Measurements from ENCODE around the gene CPPED1.

Gene CPPED1

GRCh38 chr16:12764813-12765488, 38.7 kb downstream of the CPPED1 start:
- Histone ChIP-seq H3K9me3 (ENCODE audit: control insufficient read depth, insufficient read depth, low read length) (no peaks in the 10 kb centered on the region), H3K4me3 (ENCODE audit: low read depth, low read length) (no peak overlapping the region), H3K4me1 (ENCODE audit: control insufficient read depth, insufficient read depth, low read length) (no peaks in the 10 kb centered on the region), H3K27me3 (ENCODE audit: control insufficient read depth, insufficient read depth, low read length) (no peaks in the 10 kb centered on the region), H3K9ac (ENCODE audit: low read depth, low read length) (no peak overlapping the region), H3K36me3 (ENCODE audit: control insufficient read depth, insufficient read depth, low read length) (no peaks in the 10 kb centered on the region)

- H3K4me1 ChIP-seq (ENCODE audit: control insufficient read depth, insufficient read depth, low read length) = no peaks in the 10 kb centered on the region
- H3K27me3 ChIP-seq (ENCODE audit: control insufficient read depth, insufficient read depth, low read length) = no peaks in the 10 kb centered on the region
- H3K9me3 ChIP-seq (ENCODE audit: control insufficient read depth, insufficient read depth, low read length) = no peaks in the 10 kb centered on the region
- no peaks in the 10 kb centered on the region for H3K36me3 ChIP-seq (ENCODE audit: control insufficient read depth, insufficient read depth, low read length)
- no peak overlapping the region for H3K9ac ChIP-seq (ENCODE audit: low read depth, low read length)
- no peak overlapping the region for H3K4me3 ChIP-seq (ENCODE audit: low read depth, low read length)
Measured at GRCh38 chr16:12763517-12763916, 40.2 kb downstream of the CPPED1 start.

- no peak overlapping the region for H3K4me3 ChIP-seq (ENCODE audit: low read depth, low read length)
- H3K27me3 ChIP-seq (ENCODE audit: control insufficient read depth, insufficient read depth, low read length) = no peaks in the 10 kb centered on the region
- H3K9ac ChIP-seq (ENCODE audit: low read depth, low read length) = no peak overlapping the region
- H3K9me3 ChIP-seq (ENCODE audit: control insufficient read depth, insufficient read depth, low read length) = no peaks in the 10 kb centered on the region
- no peaks in the 10 kb centered on the region for H3K36me3 ChIP-seq (ENCODE audit: control insufficient read depth, insufficient read depth, low read length)
- H3K4me1 ChIP-seq (ENCODE audit: control insufficient read depth, insufficient read depth, low read length) = no peaks in the 10 kb centered on the region
Measured at GRCh38 chr16:12760819-12761611, 42.7 kb downstream of the CPPED1 start.

GRCh38 chr16:12758670-12759558, 44.8 kb downstream of the CPPED1 start:
- Histone ChIP-seq H3K4me1 (ENCODE audit: control insufficient read depth, insufficient read depth, low read length) (no peaks in the 10 kb centered on the region), H3K9ac (ENCODE audit: low read depth, low read length) (no peak overlapping the region), H3K36me3 (ENCODE audit: control insufficient read depth, insufficient read depth, low read length) (no peaks in the 10 kb centered on the region), H3K27me3 (ENCODE audit: control insufficient read depth, insufficient read depth, low read length) (no peaks in the 10 kb centered on the region), H3K9me3 (ENCODE audit: control insufficient read depth, insufficient read depth, low read length) (no peaks in the 10 kb centered on the region), H3K4me3 (ENCODE audit: low read depth, low read length) (no peak overlapping the region)

- Histone ChIP-seq H3K4me3 (ENCODE audit: low read depth, low read length) (no peak overlapping the region), H3K27me3 (ENCODE audit: control insufficient read depth, insufficient read depth, low read length) (no peaks in the 10 kb centered on the region), H3K4me1 (ENCODE audit: control insufficient read depth, insufficient read depth, low read length) (no peaks in the 10 kb centered on the region), H3K36me3 (ENCODE audit: control insufficient read depth, insufficient read depth, low read length) (no peaks in the 10 kb centered on the region), H3K9me3 (ENCODE audit: control insufficient read depth, insufficient read depth, low read length) (no peaks in the 10 kb centered on the region), H3K9ac (ENCODE audit: low read depth, low read length) (no peak overlapping the region)
Measured at GRCh38 chr16:12758031-12758669, 45.5 kb downstream of the CPPED1 start.

GRCh38 chr16:12757546-12757945, 46.1 kb downstream of the CPPED1 start:
- Histone ChIP-seq H3K9me3 (ENCODE audit: control insufficient read depth, insufficient read depth, low read length) (no peaks in the 10 kb centered on the region), H3K4me1 (ENCODE audit: control insufficient read depth, insufficient read depth, low read length) (no peaks in the 10 kb centered on the region), H3K27me3 (ENCODE audit: control insufficient read depth, insufficient read depth, low read length) (no peaks in the 10 kb centered on the region), H3K36me3 (ENCODE audit: control insufficient read depth, insufficient read depth, low read length) (no peaks in the 10 kb centered on the region), H3K4me3 (ENCODE audit: low read depth, low read length) (no peak overlapping the region), H3K9ac (ENCODE audit: low read depth, low read length) (no peak overlapping the region)

GRCh38 chr16:12754824-12755543, 48.7 kb downstream of the CPPED1 start:
- no peaks in the 10 kb centered on the region for H3K9me3 ChIP-seq (ENCODE audit: control insufficient read depth, insufficient read depth, low read length)
- no peaks in the 10 kb centered on the region for H3K27me3 ChIP-seq (ENCODE audit: control insufficient read depth, insufficient read depth, low read length)
- H3K4me3 ChIP-seq (ENCODE audit: low read depth, low read length) = no peak overlapping the region
- H3K4me1 ChIP-seq (ENCODE audit: control insufficient read depth, insufficient read depth, low read length) = no peaks in the 10 kb centered on the region
- H3K9ac ChIP-seq (ENCODE audit: low read depth, low read length) = no peak overlapping the region
- H3K36me3 ChIP-seq (ENCODE audit: control insufficient read depth, insufficient read depth, low read length) = no peaks in the 10 kb centered on the region

- Histone ChIP-seq H3K9ac (ENCODE audit: low read depth, low read length) (no peak overlapping the region), H3K4me1 (ENCODE audit: control insufficient read depth, insufficient read depth, low read length) (no peaks in the 10 kb centered on the region), H3K36me3 (ENCODE audit: control insufficient read depth, insufficient read depth, low read length) (no peaks in the 10 kb centered on the region), H3K9me3 (ENCODE audit: control insufficient read depth, insufficient read depth, low read length) (no peaks in the 10 kb centered on the region), H3K4me3 (ENCODE audit: low read depth, low read length) (no peak overlapping the region), H3K27me3 (ENCODE audit: control insufficient read depth, insufficient read depth, low read length) (no peaks in the 10 kb centered on the region)
Measured at GRCh38 chr16:12753203-12754023, 50.3 kb downstream of the CPPED1 start.

- Histone ChIP-seq H3K4me1 (ENCODE audit: control insufficient read depth, insufficient read depth, low read length) (no peaks in the 10 kb centered on the region), H3K36me3 (ENCODE audit: control insufficient read depth, insufficient read depth, low read length) (no peaks in the 10 kb centered on the region), H3K27me3 (ENCODE audit: control insufficient read depth, insufficient read depth, low read length) (no peaks in the 10 kb centered on the region), H3K4me3 (ENCODE audit: low read depth, low read length) (no peak overlapping the region), H3K9me3 (ENCODE audit: control insufficient read depth, insufficient read depth, low read length) (no peaks in the 10 kb centered on the region), H3K9ac (ENCODE audit: low read depth, low read length) (no peak overlapping the region)
Measured at GRCh38 chr16:12752159-12752558, 51.5 kb downstream of the CPPED1 start.

- Histone ChIP-seq H3K36me3 (ENCODE audit: control insufficient read depth, insufficient read depth, low read length) (no peaks in the 10 kb centered on the region), H3K9me3 (ENCODE audit: control insufficient read depth, insufficient read depth, low read length) (no peaks in the 10 kb centered on the region), H3K9ac (ENCODE audit: low read depth, low read length) (no peak overlapping the region), H3K4me3 (ENCODE audit: low read depth, low read length) (no peak overlapping the region), H3K4me1 (ENCODE audit: control insufficient read depth, insufficient read depth, low read length) (no peaks in the 10 kb centered on the region), H3K27me3 (ENCODE audit: control insufficient read depth, insufficient read depth, low read length) (no peaks in the 10 kb centered on the region)
Measured at GRCh38 chr16:12750554-12750918, 53.2 kb downstream of the CPPED1 start.

All from iPS-15b (cell line).